HG02870 (cell line): ENCODE measurements around the gene NSG1.

Experiments
- ATAC-seq: cut with Tn5 transposase; IDR thresholded peaks from one replicate; pipeline ENCODE4 v1.9.1; 2021; ENCODE audit warnings: mild to moderate bottlenecking, moderate library complexity; ENCODE audit not compliant: unreplicated experiment

Gene NSG1

DNA sequence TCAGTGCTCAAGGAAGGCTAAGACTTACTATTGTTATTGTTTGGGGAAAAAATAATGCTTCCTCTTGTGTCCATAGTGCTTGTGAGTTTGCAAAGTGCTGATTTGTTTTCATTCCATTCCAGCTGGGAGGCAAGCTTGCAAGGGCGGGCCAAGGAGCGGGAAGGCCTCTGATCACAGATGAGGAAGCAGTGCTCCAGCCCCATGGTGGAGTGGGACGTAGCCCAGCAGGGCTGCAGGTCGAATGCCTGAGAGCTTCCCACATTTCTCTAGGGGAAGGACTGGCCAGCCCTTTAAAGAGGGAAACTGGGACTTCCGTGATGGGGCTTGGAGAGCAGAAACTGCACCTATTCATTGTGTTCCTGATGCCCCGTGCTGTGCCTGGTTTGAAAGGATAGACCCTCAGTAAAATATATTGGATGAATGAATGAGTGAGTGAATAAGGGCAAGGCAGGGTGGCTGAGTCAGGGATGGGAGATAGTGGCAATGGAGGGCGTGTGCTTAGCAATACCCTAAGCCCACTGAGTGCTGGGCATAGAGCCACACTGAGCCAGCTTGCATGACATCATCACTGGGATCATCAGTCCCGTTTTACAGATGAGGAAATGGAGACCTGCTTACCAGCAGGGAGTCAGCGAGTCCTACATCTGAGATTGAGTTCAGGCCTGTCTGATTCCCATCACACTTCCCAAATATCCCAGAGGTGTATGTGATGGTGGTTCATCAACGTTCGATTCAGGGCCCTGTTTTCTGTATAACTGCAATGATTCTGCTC, 17.9 kb upstream of the NSG1 start:
- no peak for ATAC-seq

- no peak for ATAC-seq
Observed at GRCh38 chr4:4374388-4375098, 12.4 kb upstream of the NSG1 start.

DNA sequence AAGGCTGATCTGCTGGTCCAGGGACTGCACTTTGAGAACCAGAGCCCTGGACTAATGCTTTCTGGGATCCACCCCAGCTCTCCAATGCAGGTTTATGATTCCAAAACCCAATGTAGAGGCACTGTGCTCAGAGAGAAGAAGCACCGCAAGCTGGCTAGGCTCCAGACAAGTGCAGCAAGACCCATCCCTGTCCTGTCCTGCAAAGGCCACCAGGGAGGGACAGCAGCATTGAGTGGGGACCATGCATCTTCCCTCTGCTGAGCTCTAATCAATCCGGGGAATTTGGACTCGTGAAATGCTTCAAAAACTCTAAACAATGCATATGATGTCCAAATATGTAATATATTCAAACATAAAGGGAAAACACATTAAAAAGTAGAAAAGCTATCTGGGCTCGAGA, 10.8 kb upstream of the NSG1 start:
- ATAC-seq: no peak

DNA sequence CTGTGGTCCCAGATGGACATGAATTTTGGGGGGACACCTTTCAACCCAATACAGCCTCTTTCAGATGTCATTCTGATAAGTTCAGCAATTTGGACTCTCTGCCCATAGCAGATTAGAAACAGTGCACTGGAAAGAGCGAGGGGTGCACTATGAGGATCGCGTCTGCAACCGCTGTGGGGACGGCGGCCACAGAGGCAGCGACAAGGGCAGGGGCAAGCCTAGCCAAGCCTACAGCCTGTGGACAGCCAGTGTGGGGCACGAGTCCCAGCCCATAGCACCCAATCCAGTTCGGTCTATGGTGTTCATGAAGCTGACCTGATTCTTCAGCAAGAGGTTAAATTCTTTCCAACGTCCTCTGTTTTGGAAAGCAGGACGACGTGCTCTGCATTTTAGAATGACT, 9.7 kb upstream of the NSG1 start:
- no peak for ATAC-seq

- ATAC-seq: no peak
Observed at GRCh38 chr4:4377732-4378460, 9.0 kb upstream of the NSG1 start.

- ATAC-seq: no peak
Observed at GRCh38 chr4:4379540-4380087, 7.3 kb upstream of the NSG1 start.

DNA sequence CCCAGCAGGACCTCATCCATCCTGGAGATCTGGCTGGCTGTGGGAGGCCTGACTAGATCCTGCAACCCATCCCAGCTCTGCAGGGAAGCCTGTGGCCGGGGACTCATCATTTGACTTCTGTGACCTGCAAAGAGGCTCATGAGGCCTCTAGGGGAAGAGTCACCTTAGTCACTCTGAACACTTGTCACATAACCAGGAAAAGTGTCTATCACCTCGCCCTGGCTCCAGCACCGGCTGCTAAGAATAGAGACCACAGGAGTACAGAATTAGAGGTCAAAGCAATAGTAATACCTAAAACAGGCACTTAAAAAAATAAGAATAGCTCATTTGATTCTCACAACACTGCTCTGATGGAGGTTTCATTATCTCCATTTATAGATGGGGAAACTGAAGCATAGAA, 3.8 kb upstream of the NSG1 start:
- peak; percentile 64 for ATAC-seq

GRCh38 chr4:4384837-4385236, 2.1 kb upstream of the NSG1 start:
- no peak for ATAC-seq

DNA sequence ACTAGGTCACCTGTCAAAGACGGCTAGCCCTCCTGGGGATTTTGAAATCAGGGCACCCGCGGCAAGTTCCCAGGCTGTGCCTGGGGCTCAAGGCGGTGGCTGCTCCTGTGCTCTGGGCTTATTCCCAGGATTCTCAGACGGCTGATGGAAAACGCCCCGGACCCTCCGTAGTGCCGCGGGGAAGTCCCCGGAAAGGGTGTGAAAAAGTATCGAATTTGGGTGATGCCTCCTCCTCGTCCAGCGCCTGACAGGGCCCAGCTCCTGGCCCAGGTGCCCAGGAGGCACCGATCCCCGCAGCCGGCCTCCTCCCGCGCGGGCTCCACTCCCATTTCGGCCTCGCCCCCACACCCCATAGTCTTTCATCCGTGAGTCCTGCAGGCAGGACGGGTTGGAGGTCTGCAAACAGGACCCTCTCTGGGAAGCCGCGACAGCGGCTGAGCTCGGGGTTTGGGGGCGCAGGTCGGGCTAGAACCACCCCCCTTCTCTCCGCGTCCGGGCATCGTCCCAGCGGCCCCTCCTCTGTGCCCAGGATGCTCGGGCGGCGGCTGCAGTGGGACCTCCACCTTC, 1.1 kb upstream of the NSG1 start:
- ATAC-seq: no peak

DNA sequence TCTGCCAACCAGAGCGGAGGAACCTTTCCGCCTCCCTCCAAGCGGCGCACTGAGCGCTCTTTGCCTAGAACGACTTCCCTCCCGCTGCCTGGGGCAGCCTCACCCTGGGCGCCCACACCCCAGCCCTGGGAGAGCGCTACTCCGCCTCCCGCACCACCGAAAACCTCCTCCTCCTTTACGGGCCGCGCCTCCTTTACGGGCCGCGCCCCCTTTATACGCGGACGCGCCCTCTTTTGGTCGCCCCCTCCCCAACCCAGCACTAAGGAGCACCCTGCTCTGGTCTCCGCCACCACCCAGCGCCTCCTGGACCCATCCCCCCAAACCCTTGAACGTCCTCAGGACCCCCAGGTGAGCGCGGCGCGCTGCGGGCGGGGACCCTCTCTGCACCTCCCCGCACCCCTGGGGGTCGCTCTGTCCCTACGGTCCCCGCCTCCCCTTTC, 586 bp upstream of the NSG1 start:
- no peak for ATAC-seq

GRCh38 chr4:4387531-4388310, 819 bp downstream of the NSG1 start:
- no peak for ATAC-seq

DNA sequence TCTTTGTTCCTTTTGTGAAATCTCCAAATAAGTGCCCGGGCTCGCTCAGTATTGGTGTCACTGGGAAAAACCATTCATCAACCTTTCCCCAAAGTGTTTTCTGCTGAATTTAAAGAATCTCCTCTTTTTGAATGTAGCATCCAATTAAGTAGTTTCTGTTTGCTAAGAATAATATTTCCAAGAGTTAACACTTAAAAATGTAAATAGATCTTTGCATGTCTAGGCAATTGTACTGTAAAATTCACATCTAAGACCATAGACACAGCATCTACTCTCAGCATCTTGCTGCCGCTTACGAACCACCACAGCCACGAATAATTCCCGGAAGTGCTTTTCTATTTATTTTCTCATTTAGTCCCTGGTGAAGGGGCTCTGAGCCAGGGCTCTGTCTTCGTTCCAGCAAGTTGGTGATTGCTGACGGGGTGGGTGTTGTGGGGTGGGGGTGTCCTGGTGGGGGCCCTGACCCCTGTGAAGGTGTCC, 1.4 kb downstream of the NSG1 start:
- ATAC-seq: no peak

- no peak for ATAC-seq
Observed at GRCh38 chr4:4388836-4389575, 2.1 kb downstream of the NSG1 start.

GRCh38 chr4:4390046-4390445, 3.1 kb downstream of the NSG1 start:
- ATAC-seq: no peak

DNA sequence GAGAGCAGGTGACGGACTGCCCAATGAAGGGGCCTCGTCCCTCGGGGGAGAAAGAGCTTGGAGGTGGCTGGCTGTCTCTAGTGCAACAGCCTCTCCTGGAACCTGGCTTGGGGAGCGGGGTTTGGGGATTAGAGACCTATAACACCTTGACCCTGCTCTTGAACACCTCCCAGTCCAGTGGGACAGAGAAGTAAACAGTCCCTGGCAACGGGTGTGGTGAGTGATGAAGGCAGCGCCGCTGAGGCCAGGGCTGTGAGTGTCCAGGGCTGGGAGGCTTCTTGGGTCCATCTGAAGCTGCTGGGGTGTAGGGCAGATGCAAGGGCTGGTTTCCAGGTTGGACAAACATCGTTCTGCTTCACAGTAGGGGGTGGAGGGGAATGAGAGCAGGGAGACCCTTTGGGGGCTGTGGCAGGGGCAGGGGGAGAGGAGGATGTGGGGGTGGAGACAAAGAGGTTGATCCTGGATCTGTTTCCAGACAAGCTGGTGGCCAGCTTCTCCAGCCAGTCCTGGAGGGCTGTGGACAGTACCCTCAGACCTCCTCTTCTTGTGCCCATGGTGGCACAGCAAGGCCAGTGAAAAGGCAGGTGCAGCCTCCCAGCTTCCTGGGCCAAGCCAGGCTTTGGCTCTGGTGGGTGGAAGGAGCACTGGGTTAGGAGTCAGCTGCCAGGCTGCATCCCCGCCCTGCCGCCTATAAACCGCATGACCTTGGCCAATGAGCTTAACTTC, 3.8 kb downstream of the NSG1 start:
- ATAC-seq: no peak

- no peak for ATAC-seq
Observed at GRCh38 chr4:4391866-4392265, 5.0 kb downstream of the NSG1 start.

GRCh38 chr4:4392501-4393183, 5.7 kb downstream of the NSG1 start:
- no peak for ATAC-seq

- no peak for ATAC-seq
Observed at GRCh38 chr4:4394644-4395043, 7.7 kb downstream of the NSG1 start.
